Measurements from ENCODE around the gene MTFP1. TPM values are rescaled to one million over a fixed set of nuclear protein-coding genes. Genes with fewer than 3 reads are reported as not detected.
A peak's percentile ranks its signal among the peaks of the same experiment; 100 is the strongest.
"Not testable (repeated sequence)": the region's sequence is repeated elsewhere in the genome, so short reads cannot be mapped to it uniquely, and the experiment has no call there.

The MTFP1 gene
- polyA plus RNA-seq, 1 donor = 6.9 TPM

DNA sequence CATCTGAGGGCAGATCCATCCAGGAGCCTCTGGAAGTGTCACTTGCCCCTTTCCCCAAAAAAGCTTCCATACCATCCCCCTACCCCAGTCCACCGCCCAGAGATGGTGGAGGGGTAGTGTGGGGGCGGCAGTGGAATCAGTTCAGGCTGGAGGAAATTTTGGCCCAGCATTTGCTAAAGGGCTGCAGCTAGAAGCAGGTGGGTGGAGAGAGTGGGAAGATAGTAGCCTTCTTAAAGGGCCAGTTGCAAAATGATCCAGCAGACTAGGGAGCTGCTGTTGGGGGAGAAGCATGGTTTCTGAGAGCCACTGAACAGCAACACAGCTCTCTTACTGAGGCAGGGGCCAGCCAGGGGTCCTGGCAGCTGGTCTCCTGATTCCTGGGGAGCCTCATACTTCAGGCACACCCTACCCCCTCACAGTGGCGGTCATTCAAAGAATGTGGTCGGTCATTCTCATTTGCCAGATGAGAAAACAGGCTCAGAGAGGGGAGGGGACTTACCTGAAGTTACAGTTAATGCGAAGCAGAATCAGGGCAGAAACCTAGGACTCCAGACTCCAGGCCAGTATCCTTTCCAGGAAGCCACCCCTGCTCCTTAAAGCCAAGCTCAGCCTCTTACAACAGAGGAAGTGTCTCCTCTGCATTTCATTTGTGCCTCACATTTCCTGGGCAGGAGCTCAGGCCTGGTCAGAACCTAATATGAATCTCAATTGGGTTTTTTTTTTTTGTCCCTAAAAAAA lies 23.4 kb upstream of the MTFP1 start:
- DNase-seq = peak; percentile 18

DNA sequence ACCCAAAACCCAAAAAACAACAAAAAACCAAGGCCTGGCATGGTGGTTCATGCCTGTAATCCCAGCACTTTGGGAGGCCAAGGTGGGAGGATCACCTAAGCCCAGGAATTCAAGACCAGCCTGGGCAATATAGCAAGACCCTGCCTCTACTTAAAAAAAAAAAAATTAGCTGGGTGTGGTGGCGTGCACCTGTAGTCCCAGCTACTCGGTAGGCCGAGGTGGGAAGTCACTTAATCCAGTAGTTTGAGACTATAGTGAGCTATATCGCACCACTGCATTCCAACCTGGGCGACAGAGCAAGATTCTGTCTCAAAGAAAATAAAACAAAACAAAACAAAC lies 22.8 kb upstream of the MTFP1 start:
- not testable (repeated sequence) for DNase-seq

DNA sequence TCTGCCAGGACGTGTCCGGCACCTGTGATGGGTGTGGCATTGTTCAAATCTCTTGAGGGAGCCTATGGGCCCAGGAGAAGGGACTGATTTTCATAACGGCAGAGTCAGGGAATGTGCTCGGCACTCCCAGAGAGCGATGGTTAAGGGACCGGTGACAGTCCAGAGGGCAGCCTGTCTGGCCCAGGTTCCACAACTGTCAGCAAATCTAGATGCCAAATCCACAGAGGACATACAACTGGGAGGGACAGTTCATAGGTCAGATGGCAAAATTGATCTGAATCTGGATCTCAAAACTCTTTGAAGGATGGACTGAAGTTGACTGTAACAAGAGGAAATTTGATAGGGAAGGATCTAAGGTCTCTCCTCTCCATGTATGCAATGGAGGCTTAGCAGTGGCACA lies 21.3 kb upstream of the MTFP1 start:
- DNase-seq = no peak

DNA sequence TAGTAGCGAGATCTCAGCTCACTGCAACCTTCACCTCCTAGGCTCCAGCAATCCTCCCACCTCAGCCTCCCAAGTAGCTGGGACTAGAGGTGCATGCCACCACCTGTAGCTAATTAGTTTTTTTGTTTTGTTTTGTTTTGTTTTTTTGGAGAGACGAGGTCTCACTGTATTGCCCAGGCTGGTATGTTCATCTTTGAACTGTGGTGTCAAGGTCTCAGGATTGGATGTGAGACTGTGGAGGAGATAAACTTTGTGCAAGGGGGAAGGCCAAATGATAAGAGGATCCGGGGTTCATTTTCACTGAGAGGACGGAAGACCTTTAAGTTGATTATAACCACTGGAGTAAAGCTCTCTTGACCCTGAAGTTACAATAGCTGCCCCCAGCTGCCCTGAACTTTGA lies 19.8 kb upstream of the MTFP1 start:
- DNase-seq = no peak

DNA sequence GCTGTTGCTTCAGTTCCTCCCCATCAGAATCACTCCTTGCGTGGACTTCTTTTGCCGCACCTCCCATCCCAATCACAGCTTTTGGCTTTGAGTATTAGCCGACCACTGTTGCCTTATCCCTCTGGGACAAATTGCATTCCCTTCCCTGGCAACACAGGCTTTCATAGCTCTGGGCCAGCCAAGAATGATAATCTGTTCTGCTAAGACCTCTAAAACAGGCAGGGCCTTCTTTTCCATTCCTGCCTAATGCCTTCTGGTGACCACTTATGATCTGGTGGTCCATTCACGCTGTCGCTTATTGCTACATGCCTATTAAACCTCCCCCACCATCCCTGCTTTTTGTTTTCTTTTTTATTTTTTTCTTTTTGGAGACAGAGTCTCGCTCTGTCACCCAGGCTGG lies 19.2 kb upstream of the MTFP1 start:
- DNase-seq = no peak

DNA sequence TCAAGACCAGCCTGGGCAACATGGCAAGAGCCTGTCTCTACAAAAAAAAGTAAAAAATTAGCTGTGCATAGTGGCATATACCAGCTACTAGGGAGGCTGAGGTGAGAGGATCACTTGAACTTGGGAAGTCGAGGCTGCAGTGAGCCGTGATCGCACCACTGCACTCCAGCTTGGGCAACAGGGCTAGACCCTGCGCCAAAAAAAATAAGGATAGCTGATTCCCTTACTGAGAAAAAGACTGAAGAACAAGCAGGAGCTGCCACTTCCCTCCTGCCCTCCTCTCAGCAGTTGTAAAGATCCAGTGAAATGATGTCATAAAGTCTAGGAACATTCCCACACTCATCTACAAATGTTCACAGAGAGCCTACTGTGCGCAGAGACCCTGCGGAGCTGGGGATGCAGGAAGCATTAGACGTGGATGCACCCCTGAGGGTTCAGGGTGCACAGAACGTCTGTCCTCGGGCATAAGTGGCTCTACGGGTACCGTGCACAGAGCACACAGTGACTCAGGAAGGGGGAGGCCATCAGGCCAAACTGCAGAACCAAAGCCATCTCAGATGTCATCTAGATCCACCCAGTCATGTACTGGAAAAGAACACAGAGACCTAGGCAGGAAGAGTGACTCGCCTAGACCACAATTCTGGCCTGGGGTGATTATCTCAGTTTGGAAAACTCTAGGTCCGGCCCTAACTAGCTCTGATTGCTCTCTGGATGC lies 17.0 kb upstream of the MTFP1 start:
- no peak for DNase-seq

DNA sequence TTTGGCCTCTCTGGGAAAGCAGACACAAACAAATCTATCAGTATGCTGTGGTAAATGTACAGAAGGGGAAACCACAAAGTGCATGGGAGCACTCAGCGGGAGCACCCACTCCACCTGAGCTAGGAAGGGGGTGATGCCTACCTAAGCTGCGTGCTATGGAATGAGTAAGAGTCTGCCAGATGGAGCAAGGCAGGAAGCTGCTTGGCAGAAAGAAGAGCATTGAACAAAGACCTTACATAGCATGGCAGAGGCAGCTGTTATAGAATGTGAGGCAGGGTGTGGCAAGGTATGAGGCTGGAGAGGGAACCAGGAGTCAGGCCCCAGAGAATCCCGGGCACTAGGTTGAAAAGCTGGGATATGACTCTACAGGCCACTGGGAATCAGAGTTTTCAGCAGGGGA lies 13.8 kb upstream of the MTFP1 start:
- DNase-seq = no peak

DNA sequence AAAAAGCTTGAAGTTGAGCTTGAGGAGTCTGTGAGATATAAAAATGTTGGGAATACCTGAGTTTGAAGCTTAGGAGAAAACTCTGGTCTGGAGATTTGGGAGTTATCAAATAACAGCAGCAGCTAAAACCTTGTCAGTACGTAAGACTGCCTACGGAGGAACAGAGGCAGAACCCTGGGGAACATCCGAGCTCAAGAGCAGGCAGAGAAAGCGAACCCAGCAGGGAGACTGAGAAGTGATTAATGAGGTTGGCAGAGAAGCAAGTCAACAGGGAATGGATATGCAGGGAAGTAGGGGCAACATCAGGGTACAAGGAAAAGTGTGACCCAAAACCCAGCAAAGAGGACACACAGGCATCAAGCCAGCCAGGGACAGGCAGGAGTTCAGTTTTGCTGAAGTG lies 12.6 kb upstream of the MTFP1 start:
- DNase-seq = no peak

DNA sequence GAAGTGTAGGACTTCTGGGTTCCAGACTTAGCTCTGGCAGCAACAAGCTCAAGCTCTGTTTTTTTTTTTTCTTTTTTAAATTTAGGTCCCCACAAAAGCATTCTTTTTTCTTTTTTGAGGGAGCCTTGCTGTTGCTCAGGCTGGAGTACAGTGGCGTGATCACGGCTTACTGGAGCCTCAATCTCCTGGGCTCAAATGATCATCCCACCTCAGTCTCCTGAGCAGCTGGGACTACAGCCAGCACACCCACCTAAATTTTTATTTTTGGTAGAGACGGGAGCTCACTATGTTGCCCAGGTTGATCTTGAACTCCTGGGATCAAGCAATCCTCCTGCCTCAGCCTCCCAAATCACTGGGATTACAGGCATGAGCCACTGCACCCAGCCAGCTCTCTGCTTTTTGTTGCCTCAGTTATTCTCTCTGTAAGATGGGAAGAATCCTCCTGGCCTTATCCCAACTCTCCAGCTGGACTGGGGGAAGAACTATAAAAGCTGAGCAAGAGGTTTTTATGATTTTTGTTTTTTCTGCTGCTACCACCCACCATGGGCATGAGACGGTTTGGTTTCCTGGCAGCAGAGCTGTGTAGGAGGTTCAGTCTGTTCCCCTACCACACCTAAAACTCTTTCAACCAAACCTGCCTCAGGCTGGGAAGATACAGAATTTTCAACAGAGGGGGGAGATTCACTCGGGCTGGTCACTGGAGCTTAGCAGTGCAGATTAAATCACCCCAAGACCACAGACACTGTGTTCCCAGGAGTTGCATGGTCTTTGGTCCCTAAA lies 11.6 kb upstream of the MTFP1 start:
- no peak for DNase-seq

DNA sequence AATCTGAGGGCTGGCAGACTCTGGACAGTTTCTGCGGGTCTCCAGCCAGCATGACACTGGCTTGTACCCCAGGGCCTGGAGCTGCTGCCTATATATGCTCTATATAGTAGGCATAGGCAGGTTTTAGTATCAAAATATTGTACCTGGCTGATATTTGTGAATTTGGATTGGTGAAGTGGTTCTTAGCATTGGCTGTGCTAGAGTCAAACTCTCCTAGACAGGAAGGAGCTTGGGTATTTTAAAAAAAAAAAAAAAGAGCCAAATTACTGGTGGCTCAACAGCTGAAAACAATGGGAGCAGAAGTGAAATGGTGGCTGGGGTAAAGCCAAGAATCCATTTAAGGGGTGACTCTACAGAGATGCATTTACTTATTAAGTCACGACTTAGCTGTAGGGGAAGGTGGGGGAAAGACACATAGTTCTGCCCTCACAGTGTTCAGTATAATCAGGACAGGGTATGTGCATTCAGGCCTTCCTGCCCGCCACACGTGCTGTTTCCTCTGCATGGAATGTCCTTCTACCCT lies 11.0 kb upstream of the MTFP1 start:
- DNase-seq = no peak

DNA sequence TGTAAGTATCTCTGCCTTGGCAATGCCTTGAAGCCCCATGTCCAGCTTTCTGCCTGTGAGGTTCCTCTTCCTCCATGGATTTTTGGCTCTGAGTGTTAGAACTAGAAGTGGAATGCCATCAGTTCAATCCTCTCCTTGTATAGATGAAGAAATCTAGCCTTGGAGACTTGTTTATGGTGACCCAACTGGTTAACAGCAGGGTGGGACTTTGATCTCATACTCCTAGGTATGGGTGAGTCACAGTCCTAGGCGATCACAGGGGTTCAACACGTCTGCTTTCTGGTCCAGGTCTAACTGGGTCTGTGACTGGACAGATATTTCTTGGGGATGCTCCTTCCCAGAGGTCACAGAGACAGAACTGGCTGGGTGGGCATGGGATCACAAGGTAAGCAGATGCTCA lies 9.2 kb upstream of the MTFP1 start:
- no peak for DNase-seq

DNA sequence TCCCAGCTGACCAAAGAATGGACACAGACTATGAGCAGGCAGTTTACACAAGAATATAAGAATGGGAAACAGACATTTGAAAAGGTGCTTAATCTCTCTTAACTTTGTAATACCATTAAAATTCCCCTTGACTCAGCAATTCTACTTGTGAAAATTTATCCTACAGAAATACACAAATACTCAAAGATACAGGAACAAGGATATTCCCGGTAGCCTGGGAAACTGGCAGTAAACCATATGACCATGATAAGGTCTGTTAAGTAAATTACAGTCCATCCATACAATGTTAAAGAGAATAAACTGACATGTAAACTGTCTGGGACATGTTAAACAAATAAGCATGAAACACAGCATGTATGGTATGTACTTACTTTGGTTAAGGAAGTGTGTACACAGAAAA lies 8.7 kb upstream of the MTFP1 start:
- no peak for DNase-seq

DNA sequence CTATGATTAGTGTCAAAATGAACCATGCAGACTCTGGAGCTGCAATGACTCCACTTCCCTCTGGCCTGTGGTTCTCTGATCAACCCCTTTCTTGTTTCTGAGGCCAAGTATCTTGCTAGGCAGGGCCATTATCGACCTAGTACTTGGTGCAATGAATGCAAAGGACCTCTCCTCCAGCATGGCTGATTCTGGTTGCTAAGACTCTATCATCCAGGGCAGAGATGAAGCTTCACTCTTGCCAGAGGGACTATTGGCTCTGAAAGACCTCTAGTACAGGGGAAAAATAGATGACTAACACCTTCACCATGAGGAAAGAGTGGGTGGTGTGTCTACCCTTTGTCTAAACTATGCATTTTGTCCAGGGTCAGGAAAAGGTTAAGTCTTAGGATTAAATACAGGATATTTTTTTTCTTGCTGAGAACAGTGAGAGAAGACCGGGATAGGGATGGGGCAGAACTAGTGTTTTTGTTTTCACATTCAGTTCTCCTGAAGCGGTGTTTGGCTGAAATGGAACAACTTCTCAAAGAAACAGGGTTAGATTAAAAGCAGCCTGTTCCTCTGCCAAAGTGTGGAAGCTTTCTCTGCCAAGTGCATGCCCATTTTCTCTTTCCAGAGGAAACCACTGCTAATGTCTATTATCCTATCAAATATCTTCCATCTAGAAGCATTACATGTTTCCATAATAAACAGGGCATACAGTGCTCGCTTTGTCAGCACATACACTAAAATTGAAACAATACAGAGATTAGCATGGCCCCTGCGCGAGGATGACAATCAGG lies 5.0 kb upstream of the MTFP1 start:
- DNase-seq = no peak

DNA sequence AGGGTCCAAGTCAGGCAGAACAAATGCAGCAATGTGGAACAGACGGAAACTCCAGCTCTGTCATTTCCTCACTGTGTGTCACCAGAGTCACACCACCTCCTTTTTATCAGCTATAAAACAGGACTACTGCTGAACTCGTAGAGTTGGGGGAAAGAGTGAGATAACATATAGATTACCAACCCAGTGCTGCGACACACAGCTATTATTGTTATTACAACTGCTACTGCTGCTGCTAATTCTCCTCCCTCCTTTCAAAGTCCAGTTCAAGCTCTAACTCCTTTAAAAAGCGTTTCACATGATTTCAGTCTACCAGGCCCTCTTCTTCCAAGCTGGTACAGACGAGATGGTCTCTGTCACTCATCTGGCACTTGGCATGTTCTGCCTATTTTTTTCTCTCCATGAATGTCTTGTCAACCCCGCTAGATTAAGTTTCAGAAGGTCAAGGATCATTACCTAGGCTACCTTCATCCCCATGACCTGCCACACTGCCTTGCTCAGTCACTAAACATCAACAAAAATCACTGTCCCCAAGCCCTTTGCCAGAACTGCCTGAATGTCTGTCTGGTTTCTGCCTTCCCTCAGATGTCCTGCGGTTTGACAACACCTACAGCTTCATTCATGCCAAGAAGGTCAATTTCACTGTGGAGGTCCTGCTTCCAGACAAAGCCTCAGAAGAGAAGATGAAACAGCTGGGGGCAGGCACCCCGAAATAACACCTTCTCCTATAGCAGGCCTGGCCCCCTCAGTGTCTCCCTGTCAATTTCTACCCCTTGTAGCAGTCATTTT lies 3.7 kb upstream of the MTFP1 start:
- DNase-seq = no peak

DNA sequence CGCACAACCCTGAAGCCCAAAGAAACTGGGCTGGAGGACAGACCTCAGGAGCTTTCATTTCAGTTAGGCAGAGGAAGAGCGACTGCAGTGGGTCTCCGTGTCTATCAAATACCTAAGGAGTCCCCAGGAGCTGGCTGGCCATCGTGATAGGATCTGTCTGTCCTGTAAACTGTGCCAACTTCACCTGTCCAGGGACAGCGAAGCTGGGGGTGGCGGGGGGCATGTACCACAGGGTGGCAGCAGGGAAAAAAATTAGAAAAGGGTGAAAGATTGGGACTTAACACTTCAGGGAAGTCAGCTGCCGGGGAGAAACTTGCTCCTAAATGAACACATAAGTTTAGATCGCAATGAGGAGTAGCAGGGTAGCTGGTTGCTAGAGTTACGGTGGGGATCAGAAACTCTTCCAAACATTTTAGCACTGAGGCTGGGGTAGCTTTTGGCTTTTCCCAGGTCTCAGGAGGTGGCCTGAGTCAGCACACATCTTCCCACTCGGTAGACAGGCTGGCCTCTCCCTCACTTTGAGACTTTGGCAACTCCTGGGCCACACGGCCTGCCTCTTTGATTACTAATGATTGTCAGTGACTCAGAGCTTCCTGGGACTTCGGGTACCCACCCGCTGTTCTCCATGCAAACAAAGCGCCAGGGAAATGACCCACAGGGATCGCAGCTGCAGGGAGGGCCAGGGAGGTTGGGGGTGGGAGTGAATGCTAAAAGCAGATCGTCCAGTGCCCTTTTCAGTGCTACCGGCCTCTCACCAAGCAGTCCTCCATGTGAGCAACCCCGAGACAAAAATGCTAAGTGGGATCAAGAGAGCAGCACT lies 2.9 kb upstream of the MTFP1 start:
- DNase-seq = peak; percentile 46

DNA sequence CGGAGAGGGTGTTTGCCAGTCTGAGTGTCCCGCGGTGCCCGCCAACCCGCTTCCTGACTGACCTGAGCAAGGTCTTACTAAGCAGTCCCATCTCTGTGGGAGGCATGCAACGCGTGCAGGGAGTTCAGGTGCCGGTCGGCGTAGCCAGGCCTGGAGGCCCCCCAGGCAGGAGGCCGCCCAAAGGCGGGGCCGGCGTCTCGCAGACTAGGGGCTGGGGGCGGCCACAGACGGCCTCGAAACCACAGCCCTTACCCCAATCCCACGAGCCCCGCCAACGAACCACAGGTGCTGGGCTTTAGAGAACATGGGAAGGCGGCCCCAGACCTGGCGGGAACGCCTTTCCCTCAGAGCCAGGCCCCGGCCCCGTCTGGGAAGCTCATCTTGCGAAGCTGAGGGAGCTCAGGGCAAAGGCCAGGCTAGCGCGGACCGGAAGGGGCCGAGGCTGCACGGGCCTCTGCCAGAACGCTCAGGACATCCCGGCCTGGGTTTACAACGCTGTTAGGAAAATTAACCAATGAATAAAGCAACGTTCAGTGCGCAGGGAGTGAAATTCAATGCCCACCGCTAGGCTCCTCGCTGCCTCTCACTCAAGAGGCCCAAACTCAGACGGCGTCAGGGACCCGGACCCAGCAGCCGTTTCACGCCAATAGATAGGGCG lies 2.1 kb upstream of the MTFP1 start:
- DNase-seq = no peak

DNA sequence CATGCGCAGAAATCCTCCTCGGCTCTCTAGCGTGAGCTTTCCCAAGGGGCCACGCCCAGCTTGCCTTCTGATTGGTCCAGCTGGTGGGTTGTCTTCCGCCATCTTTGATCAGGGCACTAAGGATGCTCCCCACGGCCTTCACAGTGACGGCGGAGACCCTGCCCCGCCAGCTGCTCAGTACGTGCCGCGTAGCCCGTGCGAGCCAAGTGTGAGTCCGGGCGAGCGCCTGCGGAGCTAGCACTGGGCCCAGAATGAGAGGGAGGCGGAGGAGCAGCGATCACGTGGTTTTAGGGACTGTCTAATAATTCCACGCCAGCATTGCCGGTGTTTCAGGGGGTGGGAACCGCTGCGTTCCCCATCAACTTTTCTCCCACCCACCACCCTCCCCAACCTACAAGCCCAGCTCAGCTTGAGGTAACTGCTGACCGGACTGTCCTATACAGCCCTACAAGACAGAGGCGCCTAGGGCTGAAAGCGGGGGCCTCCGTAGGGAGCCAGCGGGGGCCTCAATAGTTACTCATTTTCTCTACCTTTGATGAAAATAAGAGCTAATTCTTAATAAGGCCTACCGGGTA lies 1.5 kb upstream of the MTFP1 start:
- DNase-seq = peak; percentile 100

DNA sequence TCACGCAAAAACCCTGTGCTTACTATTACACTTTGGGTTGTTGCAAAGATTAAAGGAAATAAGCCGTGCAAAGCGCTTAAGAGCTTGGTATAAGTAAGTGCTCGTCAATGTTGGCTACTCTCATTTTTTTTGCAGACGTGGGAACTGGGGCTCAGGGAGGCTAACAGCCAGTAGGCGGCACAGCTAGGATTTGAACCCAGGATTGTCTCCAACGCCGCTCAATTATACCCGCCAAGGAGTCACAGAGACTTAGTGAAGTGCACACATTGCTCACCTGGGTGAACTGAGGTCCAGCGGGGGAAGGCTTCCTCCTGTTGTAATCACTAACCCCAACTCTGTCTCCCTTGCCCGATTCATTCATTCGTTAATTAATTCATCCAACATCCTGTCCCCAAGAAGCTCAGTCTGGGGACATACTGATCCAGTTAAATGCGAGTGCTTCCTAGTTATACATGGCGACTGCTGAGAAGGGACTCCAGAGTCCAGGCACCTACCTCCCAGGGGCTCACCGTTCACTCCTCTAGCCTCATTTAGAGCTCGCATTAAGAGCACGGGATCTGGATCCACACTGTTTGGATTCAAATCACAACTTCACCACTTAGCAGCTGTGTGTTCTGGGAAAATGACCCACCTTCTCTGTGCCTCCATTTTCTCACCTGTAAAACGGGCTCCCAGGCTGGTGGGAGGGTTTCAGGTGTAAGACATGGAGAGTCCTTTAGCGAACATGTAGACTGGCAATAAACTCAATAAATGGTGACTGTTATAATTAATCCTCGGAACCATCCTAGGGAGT lies 838 bp upstream of the MTFP1 start:
- DNase-seq = peak; percentile 11

DNA sequence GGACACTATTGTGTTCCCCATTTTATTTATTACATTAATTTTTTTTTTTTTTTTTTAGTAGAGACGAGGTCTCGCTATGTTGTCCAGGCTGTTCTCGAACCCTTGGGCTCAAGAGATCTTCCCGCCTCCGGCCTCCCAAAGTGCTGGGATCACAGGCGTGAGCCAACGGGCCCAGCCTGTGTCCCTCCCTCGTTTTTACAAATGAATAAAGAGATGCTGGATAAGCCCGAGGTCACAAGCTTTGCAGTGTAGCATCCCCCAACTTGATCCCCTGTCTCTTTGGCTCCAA lies 297 bp upstream of the MTFP1 start:
- no peak for DNase-seq

All from hindlimb muscle (tissue), 1 donor.